ENCODE data around the gene RUNX2.
A peak's percentile ranks its signal among the peaks of the same experiment; 100 is the strongest.

RUNX2 gene

DNA sequence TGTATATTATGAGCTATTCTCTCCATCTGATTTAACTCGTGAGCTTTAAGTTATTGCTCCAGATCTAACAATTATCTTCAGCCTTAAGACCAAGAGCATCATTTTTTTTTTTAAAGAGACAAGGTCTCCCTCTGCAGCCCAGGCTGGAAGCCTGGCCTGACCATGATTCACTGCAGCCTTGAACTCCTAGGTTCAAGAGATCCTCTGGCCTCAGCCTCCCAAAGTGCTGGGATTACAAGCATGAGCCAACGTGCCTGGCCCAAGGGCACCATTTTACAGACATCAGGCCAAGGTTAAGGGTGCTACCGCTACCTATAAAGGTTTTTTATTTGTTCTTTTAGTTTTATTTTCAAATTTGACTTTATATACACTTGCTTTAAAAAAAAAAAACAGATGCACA lies 47.3 kb downstream of the RUNX2 start:
- no peak for DNase-seq (ENCODE audit: low spot score)
- TF ChIP-seq, protein P1, sequence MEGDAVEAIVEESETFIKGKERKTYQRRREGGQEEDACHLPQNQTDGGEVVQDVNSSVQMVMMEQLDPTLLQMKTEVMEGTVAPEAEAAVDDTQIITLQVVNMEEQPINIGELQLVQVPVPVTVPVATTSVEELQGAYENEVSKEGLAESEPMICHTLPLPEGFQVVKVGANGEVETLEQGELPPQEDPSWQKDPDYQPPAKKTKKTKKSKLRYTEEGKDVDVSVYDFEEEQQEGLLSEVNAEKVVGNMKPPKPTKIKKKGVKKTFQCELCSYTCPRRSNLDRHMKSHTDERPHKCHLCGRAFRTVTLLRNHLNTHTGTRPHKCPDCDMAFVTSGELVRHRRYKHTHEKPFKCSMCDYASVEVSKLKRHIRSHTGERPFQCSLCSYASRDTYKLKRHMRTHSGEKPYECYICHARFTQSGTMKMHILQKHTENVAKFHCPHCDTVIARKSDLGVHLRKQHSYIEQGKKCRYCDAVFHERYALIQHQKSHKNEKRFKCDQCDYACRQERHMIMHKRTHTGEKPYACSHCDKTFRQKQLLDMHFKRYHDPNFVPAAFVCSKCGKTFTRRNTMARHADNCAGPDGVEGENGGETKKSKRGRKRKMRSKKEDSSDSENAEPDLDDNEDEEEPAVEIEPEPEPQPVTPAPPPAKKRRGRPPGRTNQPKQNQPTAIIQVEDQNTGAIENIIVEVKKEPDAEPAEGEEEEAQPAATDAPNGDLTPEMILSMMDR (IDR thresholded peaks at IDR 0.05; ENCODE audit: extremely low read depth, missing control alignments): no peak

DNA sequence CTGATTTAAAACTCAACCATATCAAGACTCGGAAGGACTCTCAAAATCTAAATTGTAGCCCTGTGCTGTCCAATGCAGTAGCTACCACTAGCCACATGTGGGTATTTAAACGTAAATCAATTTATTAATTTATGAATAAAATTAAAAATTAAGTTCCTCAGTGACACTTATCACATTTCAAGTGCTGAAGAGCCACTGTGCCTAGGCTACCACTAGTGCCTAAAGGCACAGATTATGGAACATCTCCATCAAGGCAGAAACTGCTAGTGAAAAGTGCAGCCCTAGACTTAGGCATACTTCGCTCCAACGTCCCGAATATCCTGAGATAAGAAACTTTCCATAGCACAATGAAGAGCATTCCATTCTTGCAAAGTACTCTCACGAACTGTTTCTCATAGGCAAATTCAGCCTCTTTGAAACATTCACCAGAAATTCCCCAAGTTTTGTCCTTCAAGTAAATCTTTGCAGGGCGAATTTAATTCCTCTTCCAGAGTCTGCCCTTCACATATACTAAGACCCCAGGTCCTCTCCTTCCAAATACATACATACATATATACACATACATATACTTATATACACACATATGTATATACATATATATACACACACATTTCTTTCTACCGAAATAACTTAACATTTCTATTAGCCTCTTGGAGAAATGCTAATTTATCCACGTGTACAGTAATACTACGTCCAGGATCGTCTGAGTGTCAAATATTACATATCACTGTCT lies 48.3 kb downstream of the RUNX2 start:
- no peak for DNase-seq (ENCODE audit: low spot score)
- TF ChIP-seq, protein P1 (IDR thresholded peaks at IDR 0.05; ENCODE audit: extremely low read depth, missing control alignments): no peak

DNA sequence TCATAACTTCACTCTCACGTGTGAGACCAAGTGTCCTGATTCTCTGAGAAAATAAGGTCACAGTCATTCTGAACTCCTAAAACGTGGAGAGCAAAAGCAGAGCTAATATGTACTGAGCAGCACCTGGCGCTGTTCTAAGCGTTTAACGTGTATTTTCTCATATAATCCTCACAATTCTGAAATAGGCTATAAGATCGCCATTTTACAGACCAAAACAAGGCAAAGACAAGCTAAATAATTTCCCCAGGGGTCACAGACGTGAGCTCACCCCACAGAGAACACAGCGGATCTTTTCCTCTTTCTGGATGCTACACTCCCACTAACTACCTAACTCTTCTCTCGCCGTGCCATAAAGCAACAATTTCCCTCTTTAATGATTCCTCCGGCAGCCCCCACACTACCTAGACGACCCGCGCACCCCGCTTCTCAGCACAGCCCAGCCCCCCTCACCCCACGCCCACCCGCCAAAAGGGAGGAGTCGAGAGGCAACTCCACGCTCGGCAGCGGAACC lies 49.0 kb downstream of the RUNX2 start:
- no peak for DNase-seq (ENCODE audit: low spot score)
- TF ChIP-seq, protein P1 (IDR thresholded peaks at IDR 0.05; ENCODE audit: extremely low read depth, missing control alignments): no peak

DNA sequence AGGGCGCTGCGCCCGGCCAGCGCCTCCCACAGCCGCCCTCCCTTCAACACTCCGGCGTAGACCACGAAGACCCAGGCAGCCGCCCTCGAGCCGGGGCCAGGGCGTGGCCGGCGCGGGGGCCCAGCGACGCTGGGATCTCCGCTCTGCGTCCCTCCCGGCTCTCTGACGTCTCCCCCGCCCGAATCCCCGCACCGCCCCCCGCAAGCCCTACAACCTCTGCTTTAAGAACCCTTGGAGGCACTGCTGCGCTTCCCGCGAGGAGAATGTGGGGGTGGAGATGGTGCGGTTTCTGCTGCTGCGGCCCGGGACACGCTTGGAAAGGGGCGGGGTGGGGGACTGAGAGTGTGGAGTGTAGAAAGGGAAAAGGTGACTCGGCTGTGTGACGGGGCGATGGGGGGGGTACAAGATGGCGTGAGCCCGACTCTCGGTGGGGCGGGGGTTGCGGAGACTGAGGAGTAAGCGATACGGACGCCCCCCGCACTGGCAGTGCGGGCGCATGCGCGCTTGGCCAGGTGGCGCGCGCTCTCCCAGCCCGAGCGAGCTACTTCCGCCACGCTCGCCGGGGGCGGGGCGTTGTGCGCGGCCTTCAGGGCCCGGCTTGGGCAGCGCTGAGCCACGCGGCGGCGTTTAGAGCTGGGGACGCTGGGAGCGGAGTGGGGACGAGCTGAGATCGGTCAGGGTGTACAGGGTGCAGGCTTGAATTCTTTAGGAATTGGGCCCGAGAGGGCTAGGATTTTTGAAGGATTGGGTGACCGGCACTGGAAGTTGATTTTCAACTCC lies 49.6 kb downstream of the RUNX2 start, which contains the start of gene SUPT3H:
TSS of gene SUPT3H (minus strand) at position 381 of the 780 bp plus-strand sequence.
- DNase-seq (ENCODE audit: low spot score): peak; percentile 92
- TF ChIP-seq, protein P1 (IDR thresholded peaks at IDR 0.05; ENCODE audit: extremely low read depth, missing control alignments): peak; percentile 16

DNA sequence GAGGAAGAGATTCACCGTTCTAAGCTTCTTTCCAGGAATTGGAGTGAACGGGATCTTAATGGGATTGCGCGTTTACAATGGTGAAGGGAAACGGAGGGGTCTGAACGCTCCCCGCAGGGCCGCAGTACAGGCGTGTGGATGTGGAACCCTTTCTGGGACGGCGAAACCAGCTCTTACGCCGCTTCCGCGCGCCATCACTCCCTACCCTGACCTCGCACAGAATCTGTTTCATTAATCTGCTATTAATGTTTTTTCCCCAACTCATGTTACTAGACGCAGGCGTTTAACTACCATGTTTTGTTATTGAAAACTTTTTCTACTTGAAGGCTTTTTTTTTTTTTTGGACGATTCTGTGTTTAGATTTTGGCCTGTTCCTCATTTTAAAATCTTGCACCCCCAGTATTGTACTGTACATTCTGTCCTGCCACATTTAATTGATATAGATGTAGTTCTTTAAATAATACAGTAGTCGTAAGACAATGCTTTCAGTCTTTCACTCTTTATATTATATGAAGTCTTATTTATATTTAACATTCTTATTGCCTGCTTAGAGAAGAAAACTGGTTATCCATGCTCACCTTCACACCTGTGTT lies 50.3 kb downstream of the RUNX2 start:
- TF ChIP-seq, protein P1 (IDR thresholded peaks at IDR 0.05; ENCODE audit: extremely low read depth, missing control alignments): no peak
- peak; percentile 12 for DNase-seq (ENCODE audit: low spot score)

DNA sequence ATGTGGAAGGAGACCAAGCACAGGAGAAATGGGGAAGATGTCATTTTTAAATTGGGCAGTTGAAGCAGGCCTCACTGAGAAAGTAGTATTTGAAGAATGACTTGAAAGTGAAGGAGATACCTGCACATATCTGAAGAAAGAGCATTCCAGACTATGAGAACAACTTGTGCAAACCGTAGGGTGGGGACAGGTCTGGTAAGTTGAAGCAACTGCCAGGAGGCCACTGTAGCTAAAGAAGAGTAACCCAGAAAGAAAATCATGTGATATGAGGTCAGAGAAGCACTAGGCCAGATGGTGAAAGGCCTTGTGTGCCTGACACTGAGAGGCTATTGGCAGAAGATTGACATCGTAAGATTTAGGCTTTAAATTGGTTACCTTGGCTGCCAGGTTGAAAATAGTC lies 54.3 kb downstream of the RUNX2 start:
- DNase-seq (ENCODE audit: low spot score): no peak
- TF ChIP-seq, protein P1 (IDR thresholded peaks at IDR 0.05; ENCODE audit: extremely low read depth, missing control alignments): no peak

DNA sequence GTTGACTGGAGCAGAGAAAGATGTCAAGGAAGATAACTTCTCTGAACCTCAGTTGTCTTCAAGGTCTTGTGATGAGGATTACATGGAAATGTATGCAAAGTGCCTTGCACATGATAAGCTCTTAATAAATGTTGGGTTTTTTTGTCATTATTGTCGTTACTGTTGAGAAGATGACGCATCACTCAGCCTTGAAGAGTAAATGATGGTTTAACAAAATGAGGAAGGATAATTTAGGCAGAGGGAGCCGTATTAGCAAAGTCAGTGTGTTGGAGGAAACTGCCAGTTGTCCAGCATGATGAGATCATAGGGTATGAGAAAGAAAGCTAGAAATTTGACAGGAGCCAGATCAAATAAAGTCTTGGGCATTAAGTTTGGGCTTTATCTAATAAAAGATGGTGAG lies 58.4 kb downstream of the RUNX2 start:
- no peak for DNase-seq (ENCODE audit: low spot score)
- TF ChIP-seq, protein P1 (IDR thresholded peaks at IDR 0.05; ENCODE audit: extremely low read depth, missing control alignments): no peak
